HepG2 (cell line): ENCODE results near the gene CSNK1D. TPM values are rescaled to one million over a fixed set of nuclear protein-coding genes. Genes with fewer than 3 reads are reported as not detected.

Experiments used
- ATAC-seq: fragments of 200-7000 bp; cut with Tn5 transposase; 3 replicates; pipeline ENCODE4 v1.9.1; 2020; ENCODE audit warnings: mild to moderate bottlenecking, moderate library complexity
- BruUV-seq: library from RNA; stranded (reverse); fragments of 400-500 nt; replicated peaks from 2 replicates; lab custom pipeline; 2021; lab: Mats Ljungman, UMichigan
- CTCF ChIA-PET: fragments of 300-600 bp; formaldehyde crosslinking; extraction: SDS; loops from one replicate; lab custom pipeline; 2021; ENCODE audit warnings: low total read pairs, inconsistent platforms, low intra/inter-chr PET ratio; lab: Yijun Ruan, JAX
- POLR2A ChIA-PET: fragments of 350-600 bp; sonication (Branson Sonifier 250); formaldehyde crosslinking; loops from one replicate; lab custom pipeline; 2020; ENCODE audit warnings: antibody characterized with exemption, inconsistent platforms; lab: Yijun Ruan, JAX
- DNase-seq: peaks from one replicate; pipeline ENCODE4 v3.0.0-alpha.2; 2015; ENCODE audit warnings: low spot score
- FAIRE-seq: peaks from 3 replicates; lab custom pipeline; 2011; peaks lifted over from hg19 to GRCh38; lab: Jason Lieb, UNC
- H2AFZ ChIP-seq: one replicate; pipeline ENCODE4 v1.6.1; 2011; ENCODE audit warnings: low read length, inconsistent platforms
- H3K27ac ChIP-seq: fragments of 300-600 bp; 3 replicates; pipeline ENCODE4 v1.8.0; 2011; ENCODE audit warnings: mixed run types, mild to moderate bottlenecking, mixed read lengths, low read length, inconsistent platforms; ENCODE audit not compliant: insufficient read depth; ENCODE audit errors: extremely low read length
- H3K27me3 ChIP-seq, 2 experiments: fragments of 200-600 bp in 1 of 2; 2 replicates in 1 of 2; 3 replicates in 1 of 2; pipeline versions ENCODE4 v1.6.0 to v1.8.0; 2011; ENCODE audit warnings: low read length in 2 of 2, mild to moderate bottlenecking in 2 of 2, moderate library complexity in 2 of 2, inconsistent platforms in 1 of 2; ENCODE audit not compliant: insufficient read depth in 2 of 2, control insufficient read depth in 1 of 2
- H3K36me3 ChIP-seq, 2 experiments: fragments of 200-600 bp in 1 of 2; replicated peaks in 1 of 2; 2 replicates in 1 of 2; 3 replicates in 1 of 2; pipeline versions ENCODE4 v1.5.1 to v1.8.0; 2011; ENCODE audit warnings: low read length in 2 of 2, inconsistent platforms in 1 of 2; ENCODE audit not compliant: insufficient read depth in 2 of 2, control insufficient read depth in 1 of 2
- H3K4me1 ChIP-seq: 2 replicates; pipeline ENCODE4 v1.5.1; 2012; ENCODE audit warnings: low read length, inconsistent platforms; ENCODE audit not compliant: insufficient read depth
- H3K4me2 ChIP-seq: 2 replicates; pipeline ENCODE4 v1.6.0; 2011; ENCODE audit warnings: low read depth, low read length, inconsistent platforms
- H3K4me3 ChIP-seq, 3 experiments: fragments of 200-600 bp in 1 of 3; sonication (generic), shearing (Covaris generic) in 1 of 3; replicated peaks in 1 of 3; 2 replicates each; pipeline ENCODE4 v1.5.1; 2011 to 2016; ENCODE audit warnings: low read length in 3 of 3, inconsistent platforms in 2 of 3, low read depth in 2 of 3, mild to moderate bottlenecking in 2 of 3, control low read depth in 1 of 3, mixed read lengths in 1 of 3; ENCODE audit not compliant: insufficient read depth in 1 of 3
- H3K79me2 ChIP-seq: one replicate; pipeline ENCODE4 v1.6.1; 2011; ENCODE audit warnings: low read length, inconsistent platforms; ENCODE audit not compliant: insufficient read depth
- H3K9ac ChIP-seq: 2 replicates; pipeline ENCODE4 v1.6.0; 2011; ENCODE audit warnings: mild to moderate bottlenecking, low read depth, low read length, inconsistent platforms; ENCODE audit not compliant: insufficient read depth
- H3K9me3 ChIP-seq: 2 replicates; pipeline ENCODE4 v1.5.1; 2012; ENCODE audit warnings: mild to moderate bottlenecking, low read length
- H4K20me1 ChIP-seq: 2 replicates; pipeline ENCODE4 v1.6.0; 2011; ENCODE audit warnings: inconsistent platforms, mild to moderate bottlenecking, low read length, moderate library complexity; ENCODE audit not compliant: insufficient read depth
- AKAP8 ChIP-seq: sonication (generic); formaldehyde crosslinking; IDR thresholded peaks from 2 replicates; pipeline ENCODE4 v1.5.1; 2020; ENCODE audit warnings: mild to moderate bottlenecking, missing genetic modification reagents
- ARID3A ChIP-seq: IDR thresholded peaks from 2 replicates; pipeline ENCODE4 v1.6.1; 2012; ENCODE audit warnings: low read depth, low read length, improper control_type of control experiment
- CEBPZ ChIP-seq: IDR thresholded peaks from 2 replicates; pipeline ENCODE4 v1.6.1; 2012; ENCODE audit warnings: low read length, improper control_type of control experiment
- EP300 ChIP-seq, 3 experiments: sonication (generic) in 1 of 3; formaldehyde crosslinking in 1 of 3; IDR thresholded peaks; 2 replicates each; pipeline versions ENCODE4 v1.5.1 to v1.6.1; 2011 to 2020; ENCODE audit warnings: low read depth in 2 of 3, low read length in 2 of 3, borderline replicate concordance in 1 of 3, improper control_type of control experiment in 1 of 3, mild to moderate bottlenecking in 1 of 3, missing genetic modification reagents in 1 of 3, moderate library complexity in 1 of 3
- HMGXB3 ChIP-seq: sonication (generic); formaldehyde crosslinking; IDR thresholded peaks from 2 replicates; pipeline ENCODE4 v1.4.0; 2020; ENCODE audit warnings: missing genetic modification reagents, borderline replicate concordance
- MYC ChIP-seq: sonication (generic); formaldehyde crosslinking; IDR thresholded peaks from 2 replicates; pipeline ENCODE4 v1.9.0; 2021; ENCODE audit warnings: missing genetic modification reagents, borderline replicate concordance
- SATB2 ChIP-seq: sonication (generic); formaldehyde crosslinking; IDR thresholded peaks from 2 replicates; pipeline ENCODE4 v1.5.0; 2020; ENCODE audit warnings: missing genetic modification reagents
- ZNF562 ChIP-seq: sonication (generic); formaldehyde crosslinking; IDR thresholded peaks from 2 replicates; pipeline ENCODE4 v1.8.0; 2022; ENCODE audit warnings: missing genetic modification reagents, borderline replicate concordance
- WGBS: methylation state at CpG from one replicate; pipeline ENCODE4 v1.1.6; 2017; ENCODE audit warnings: low lambda C conversion rate; 5-methylcytosine and 5-hydroxymethylcytosine counted together
- in situ Hi-C: cut with HindIII; loops from 2 replicates; pipeline ENCODE4 v1.10.0; 2017; ENCODE audit warnings: low pct_unique_long_range_greater_than_20kb; ENCODE audit not compliant: extremely low pct_ligation_motif_present
- intact Hi-C: fragments of 100-400 bp; cut with micrococcal nuclease; formaldehyde crosslinking; loops from one replicate; pipeline ENCODE4 v1.10.0; 2022; ENCODE audit not compliant: unreplicated experiment
- polyA plus RNA-seq, 8 experiments: library from polyadenylated mRNA; depleted of rRNA in 3 of 8; stranded (reverse) in 7 of 8; unstranded in 1 of 8; fragments of >200 nt; fragmentation: Illumina TruSeq in 4 of 8; extraction: Trizol in 4 of 8; gene quantifications; 2 replicates each; pipeline versions ENCODE4 v1.2.1 to v1.2.3, GENCODE V29; 2011 to 2016; ENCODE audit warnings: low read depth in 4 of 8, missing spikeins in 1 of 8, mixed read lengths in 1 of 8; ENCODE audit not compliant: insufficient read depth in 1 of 8
- total RNA-seq, 5 experiments: library from RNA; depleted of rRNA; stranded (reverse); fragments of >200 nt; fragmentation: Illumina TruSeq; extraction: Trizol; gene quantifications; 2 replicates each; pipeline ENCODE4 v1.2.3, GENCODE V29; 2016; ENCODE audit warnings: low read depth in 1 of 5

The CSNK1D gene
- total and polyA plus RNA-seq, 2 of the 13 experiments (the other 11 are each of a cell fraction or from before 2014, with no cell fraction given) = 31.5 to 128 TPM

- Histone ChIP-seq H3K27ac (peak overlapping the region; percentile 11), H3K4me2 (no peak overlapping the region)
- TF ChIP-seq MYC (CRISPR knock-in tag) (0 out of 2 replicates have a peak, but pooled peaks have one; percentile 35), EP300 (IDR thresholded peaks at IDR 0.05; ENCODE audit: low read depth in 2 of 2, low read length in 2 of 2) (no peak), EP300 (CRISPR knock-in tag; IDR thresholded peaks at IDR 0.05; ENCODE audit: borderline replicate concordance) (no peak), AKAP8 (0 out of 2 replicates have a peak, but pooled peaks have one; percentile 17), ZNF562 (CRISPR knock-in tag) (no peak), SATB2 (no peak), HMGXB3 (CRISPR knock-in tag) (no peak), CEBPZ (no peak), ARID3A (no peak)
Measured at GRCh38 chr17:82237746-82238471, 35.6 kb downstream of the CSNK1D start.

More at GRCh38 chr17:82237746-82238471, 35.6 kb downstream of the CSNK1D start:
- Histone ChIP-seq H2AFZ (no peak overlapping the region), H3K9ac (no peak overlapping the region), H4K20me1 (peaks cover 96% of the 10 kb centered on the region), H3K27me3 (no peaks in the 10 kb centered on the region), H3K79me2 (peaks cover 39% of the 10 kb centered on the region), H3K9me3 (no peaks in the 10 kb centered on the region), H3K4me1 (peaks cover 99% of the 10 kb centered on the region), H3K4me3 (no peak overlapping the region), H3K36me3 (peaks cover 35 to 43% of the 10 kb centered on the region in 2 experiments)
- DNase-seq (no peak), ATAC-seq (no peak), FAIRE-seq (no peak)
- intact Hi-C loops = loop anchor here (2.0 to 10.0 kb wide), 2 partner anchors 31 to 133 kb away; no protein-coding TSS in a partner anchor
- ChIA-PET CTCF (no interaction called here), POLR2A (interaction anchor here (1.1 to 1.3 kb wide), 3 partner anchors 9 to 60 kb away, joined by 3 read pairs; partner anchors contain the start of gene SLC16A3)
- 93% methylated on average over 19 of the region's 34 CpGs for WGBS
- no TSS peak for BruUV-seq
- in situ Hi-C loops = no loop called here
